ENCODE measurements around the gene KIAA0040. TPM values are rescaled to one million over a fixed set of nuclear protein-coding genes. Genes with fewer than 3 reads are reported as not detected.

KIAA0040 gene
- total RNA-seq (2014; rRNA removed; shearing (Covaris generic)) = 2.3 and 5.8 TPM in 2 replicates

GRCh38 chr1:175192630-175193526 is at the start of gene KIAA0040:
TSS of gene KIAA0040 (minus strand) at chr1:175192776. CDS start at chr1:175161013, 31,763 bp downstream.
- DNase-seq (ENCODE audit: low spot score) = peak; percentile 81

GRCh38 chr1:175237389-175237788 is 44.8 kb upstream of the KIAA0040 start:
- DNase-seq (ENCODE audit: low spot score) = no peak

- DNase-seq (ENCODE audit: low spot score) = no peak
Observed at GRCh38 chr1:175234639-175235038, 42.1 kb upstream of the KIAA0040 start.

- no peak for DNase-seq (ENCODE audit: low spot score)
Observed at GRCh38 chr1:175232335-175232734, 39.8 kb upstream of the KIAA0040 start.

GRCh38 chr1:175225805-175226129 is 33.2 kb upstream of the KIAA0040 start:
- DNase-seq (ENCODE audit: low spot score) = no peak

- no peak for DNase-seq (ENCODE audit: low spot score)
Observed at GRCh38 chr1:175222296-175222938, 29.8 kb upstream of the KIAA0040 start.

- peak; percentile 12 for DNase-seq (ENCODE audit: low spot score)
Observed at GRCh38 chr1:175221557-175222175, 29.1 kb upstream of the KIAA0040 start.

GRCh38 chr1:175220853-175221556 is 28.4 kb upstream of the KIAA0040 start:
- DNase-seq (ENCODE audit: low spot score) = no peak

GRCh38 chr1:175219774-175220173 is 27.2 kb upstream of the KIAA0040 start:
- no peak for DNase-seq (ENCODE audit: low spot score)

GRCh38 chr1:175218786-175219434 is 26.3 kb upstream of the KIAA0040 start:
- no peak for DNase-seq (ENCODE audit: low spot score)

- no peak for DNase-seq (ENCODE audit: low spot score)
Observed at GRCh38 chr1:175217721-175218531, 25.4 kb upstream of the KIAA0040 start.

GRCh38 chr1:175216444-175216843 is 23.9 kb upstream of the KIAA0040 start:
- no peak for DNase-seq (ENCODE audit: low spot score)

GRCh38 chr1:175211656-175212055 is 19.1 kb upstream of the KIAA0040 start:
- no peak for DNase-seq (ENCODE audit: low spot score)

GRCh38 chr1:175210744-175211143 is 18.2 kb upstream of the KIAA0040 start:
- DNase-seq (ENCODE audit: low spot score) = no peak

GRCh38 chr1:175209493-175209921 is 16.9 kb upstream of the KIAA0040 start:
- no peak for DNase-seq (ENCODE audit: low spot score)

- DNase-seq (ENCODE audit: low spot score) = no peak
Observed at GRCh38 chr1:175208773-175209492, 16.4 kb upstream of the KIAA0040 start.

GRCh38 chr1:175207971-175208370 is 15.4 kb upstream of the KIAA0040 start:
- no peak for DNase-seq (ENCODE audit: low spot score)

GRCh38 chr1:175206687-175207086 is 14.1 kb upstream of the KIAA0040 start:
- no peak for DNase-seq (ENCODE audit: low spot score)

- DNase-seq (ENCODE audit: low spot score) = no peak
Observed at GRCh38 chr1:175204330-175204729, 11.8 kb upstream of the KIAA0040 start.

- no peak for DNase-seq (ENCODE audit: low spot score)
Observed at GRCh38 chr1:175203570-175204068, 11.0 kb upstream of the KIAA0040 start.

Measured in H4 (cell line).